Measurements from ENCODE around the gene ZNF200. TPM values are rescaled to one million over a fixed set of nuclear protein-coding genes. Genes with fewer than 3 reads are reported as not detected.
"Not testable (repeated sequence)": the region's sequence is repeated elsewhere in the genome, so short reads cannot be mapped to it uniquely, and the experiment has no call there.

The ZNF200 gene
- total RNA-seq, 1 donor from 2014 or later, result 5.0 TPM

DNA sequence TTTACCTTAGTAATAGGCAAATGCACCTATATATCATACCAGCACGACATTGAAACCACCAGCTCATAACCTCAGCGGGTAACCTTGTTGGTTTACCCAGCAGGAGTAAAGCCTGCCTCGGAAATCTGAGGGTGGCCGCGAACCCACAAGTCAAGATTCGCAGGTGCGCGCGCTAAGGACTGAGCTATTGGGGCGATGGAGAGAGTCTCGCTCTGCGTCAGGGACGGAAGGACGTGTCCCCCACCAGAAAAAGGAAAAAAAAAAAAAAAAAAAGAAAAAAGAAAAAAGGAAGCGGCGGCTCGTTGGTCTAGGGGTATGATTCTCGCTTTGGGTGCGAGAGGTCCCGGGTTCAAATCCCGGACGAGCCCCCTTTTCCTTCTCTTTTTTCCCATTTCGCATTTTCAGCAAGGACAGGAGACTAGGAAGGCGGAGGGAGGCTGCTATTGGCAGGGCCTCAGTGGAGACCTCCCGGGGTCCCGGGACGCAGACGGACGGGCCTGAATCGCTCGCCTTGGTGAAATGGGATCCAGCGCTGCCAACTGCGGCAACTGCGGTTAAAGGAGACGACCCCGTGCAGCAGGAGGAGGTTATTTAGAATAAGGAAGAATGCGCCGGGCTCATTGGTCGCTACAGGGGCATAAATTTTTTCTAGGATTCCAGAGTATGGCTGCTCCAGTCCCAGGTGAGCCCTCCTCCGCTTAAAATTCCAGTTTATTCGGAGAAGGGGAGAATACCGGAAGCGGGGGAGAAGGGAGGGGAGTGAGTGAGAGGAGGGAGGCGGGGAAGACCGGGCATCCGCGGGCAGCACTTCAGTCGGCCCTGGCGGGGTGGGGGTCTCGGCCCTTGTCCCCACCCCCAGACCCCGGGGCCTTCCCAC lies 46.9 kb downstream of the ZNF200 start, which contains the start of gene OR1F1:
Gene OR1F1, plus strand, starts transcription at position 407 of the 877 bp plus-strand sequence.
- H3K27me3 ChIP-seq (ENCODE audit: control insufficient read depth, insufficient read depth, low read length), result peaks cover 36% of the 10 kb centered on the region
- TF ChIP-seq, protein P1, sequence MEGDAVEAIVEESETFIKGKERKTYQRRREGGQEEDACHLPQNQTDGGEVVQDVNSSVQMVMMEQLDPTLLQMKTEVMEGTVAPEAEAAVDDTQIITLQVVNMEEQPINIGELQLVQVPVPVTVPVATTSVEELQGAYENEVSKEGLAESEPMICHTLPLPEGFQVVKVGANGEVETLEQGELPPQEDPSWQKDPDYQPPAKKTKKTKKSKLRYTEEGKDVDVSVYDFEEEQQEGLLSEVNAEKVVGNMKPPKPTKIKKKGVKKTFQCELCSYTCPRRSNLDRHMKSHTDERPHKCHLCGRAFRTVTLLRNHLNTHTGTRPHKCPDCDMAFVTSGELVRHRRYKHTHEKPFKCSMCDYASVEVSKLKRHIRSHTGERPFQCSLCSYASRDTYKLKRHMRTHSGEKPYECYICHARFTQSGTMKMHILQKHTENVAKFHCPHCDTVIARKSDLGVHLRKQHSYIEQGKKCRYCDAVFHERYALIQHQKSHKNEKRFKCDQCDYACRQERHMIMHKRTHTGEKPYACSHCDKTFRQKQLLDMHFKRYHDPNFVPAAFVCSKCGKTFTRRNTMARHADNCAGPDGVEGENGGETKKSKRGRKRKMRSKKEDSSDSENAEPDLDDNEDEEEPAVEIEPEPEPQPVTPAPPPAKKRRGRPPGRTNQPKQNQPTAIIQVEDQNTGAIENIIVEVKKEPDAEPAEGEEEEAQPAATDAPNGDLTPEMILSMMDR (IDR thresholded peaks at IDR 0.05; ENCODE audit: insufficient read depth, low read length, poor library complexity, severe bottlenecking), result no peak
- no peak for DNase-seq (ENCODE audit: low read depth)
- H3K4me3 ChIP-seq (ENCODE audit: low read depth, low read length), result peak within 1 kb of the TSS; percentile 52
- H3K36me3 ChIP-seq (ENCODE audit: control insufficient read depth, insufficient read depth, low read length), result no peaks in the 10 kb centered on the region

DNA sequence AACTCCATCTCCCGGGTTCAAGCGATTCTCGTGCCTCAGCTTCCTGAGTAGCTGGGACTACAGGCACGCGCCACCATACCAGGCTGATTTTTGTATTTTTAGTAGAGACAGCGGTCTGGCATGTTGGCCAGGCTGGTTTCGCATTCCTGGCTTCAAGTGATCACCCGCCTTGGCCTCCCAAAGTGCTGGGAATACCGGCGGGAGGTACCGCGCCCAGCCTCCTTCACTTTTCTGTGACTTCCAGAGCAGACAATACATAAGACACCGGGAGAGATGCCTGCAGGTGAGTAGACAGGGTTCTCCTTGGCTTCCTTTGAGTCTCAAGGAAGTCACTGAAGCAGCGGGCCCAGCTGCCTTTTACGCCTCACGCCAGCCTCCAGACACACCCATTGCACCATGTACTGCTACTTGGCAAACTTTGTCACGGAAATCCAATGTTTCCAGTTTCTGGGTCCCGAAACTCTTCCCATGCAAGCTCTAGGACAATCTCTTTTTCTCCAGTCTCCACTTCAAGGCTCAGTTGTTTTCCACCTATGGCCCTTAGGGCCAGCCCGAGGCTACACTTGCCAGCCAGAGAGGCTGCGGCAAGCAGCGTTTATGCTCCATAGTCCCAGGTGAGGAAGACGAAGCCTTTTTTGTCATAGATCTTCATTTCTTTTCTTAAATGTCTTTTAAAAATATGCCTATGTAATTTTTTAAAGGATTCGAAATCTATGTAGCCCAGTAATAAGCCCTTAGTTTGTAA lies 47.8 kb downstream of the ZNF200 start:
- TF ChIP-seq, protein P1 (IDR thresholded peaks at IDR 0.05; ENCODE audit: insufficient read depth, low read length, poor library complexity, severe bottlenecking), result no peak
- H3K4me3 ChIP-seq (ENCODE audit: low read depth, low read length), result no peak overlapping the region
- H3K36me3 ChIP-seq (ENCODE audit: control insufficient read depth, insufficient read depth, low read length), result no peaks in the 10 kb centered on the region
- H3K27me3 ChIP-seq (ENCODE audit: control insufficient read depth, insufficient read depth, low read length), result peaks cover 39% of the 10 kb centered on the region
- no peak for DNase-seq (ENCODE audit: low read depth)

DNA sequence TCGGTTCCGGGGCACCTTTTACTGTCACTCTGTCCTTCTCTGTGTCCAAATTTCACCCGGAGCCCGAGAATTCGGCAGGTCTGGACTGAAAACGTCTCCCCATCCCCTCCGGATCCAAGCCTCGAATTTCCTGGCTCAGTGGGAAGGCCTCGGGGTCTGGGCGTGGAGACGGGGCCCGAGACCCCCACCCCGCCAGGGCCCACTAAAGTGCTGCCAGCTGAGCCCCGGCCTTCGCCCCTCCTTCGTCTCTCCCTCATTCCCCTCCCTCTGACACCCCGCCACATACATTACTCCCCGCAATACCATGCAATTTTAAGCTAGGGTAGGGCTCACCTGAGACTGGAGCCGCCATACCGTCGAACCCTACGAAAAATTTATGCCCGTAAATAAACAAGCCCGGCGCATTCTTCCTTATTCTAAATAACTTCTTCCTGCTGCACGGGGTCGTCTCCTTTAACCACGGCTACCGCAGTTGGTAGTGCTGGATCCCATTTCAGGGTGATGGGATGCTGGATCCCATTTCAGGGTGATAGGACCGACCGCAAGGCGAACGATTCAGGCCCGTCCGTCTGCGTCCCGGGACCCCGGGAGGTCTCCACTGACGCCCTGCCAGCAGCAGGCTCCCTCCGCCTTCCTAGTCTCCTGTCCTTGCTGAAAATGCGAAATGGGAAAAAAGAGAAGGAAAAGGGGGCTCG lies 51.4 kb downstream of the ZNF200 start:
- Histone ChIP-seq H3K36me3 (ENCODE audit: control insufficient read depth, insufficient read depth, low read length) (no peaks in the 10 kb centered on the region), H3K27me3 (ENCODE audit: control insufficient read depth, insufficient read depth, low read length) (peaks cover 41% of the 10 kb centered on the region), H3K4me3 (ENCODE audit: low read depth, low read length) (peak overlapping the region; percentile 39)
- DNase-seq (ENCODE audit: low read depth), result no peak
- TF ChIP-seq, protein P1 (IDR thresholded peaks at IDR 0.05; ENCODE audit: insufficient read depth, low read length, poor library complexity, severe bottlenecking), result no peak

DNA sequence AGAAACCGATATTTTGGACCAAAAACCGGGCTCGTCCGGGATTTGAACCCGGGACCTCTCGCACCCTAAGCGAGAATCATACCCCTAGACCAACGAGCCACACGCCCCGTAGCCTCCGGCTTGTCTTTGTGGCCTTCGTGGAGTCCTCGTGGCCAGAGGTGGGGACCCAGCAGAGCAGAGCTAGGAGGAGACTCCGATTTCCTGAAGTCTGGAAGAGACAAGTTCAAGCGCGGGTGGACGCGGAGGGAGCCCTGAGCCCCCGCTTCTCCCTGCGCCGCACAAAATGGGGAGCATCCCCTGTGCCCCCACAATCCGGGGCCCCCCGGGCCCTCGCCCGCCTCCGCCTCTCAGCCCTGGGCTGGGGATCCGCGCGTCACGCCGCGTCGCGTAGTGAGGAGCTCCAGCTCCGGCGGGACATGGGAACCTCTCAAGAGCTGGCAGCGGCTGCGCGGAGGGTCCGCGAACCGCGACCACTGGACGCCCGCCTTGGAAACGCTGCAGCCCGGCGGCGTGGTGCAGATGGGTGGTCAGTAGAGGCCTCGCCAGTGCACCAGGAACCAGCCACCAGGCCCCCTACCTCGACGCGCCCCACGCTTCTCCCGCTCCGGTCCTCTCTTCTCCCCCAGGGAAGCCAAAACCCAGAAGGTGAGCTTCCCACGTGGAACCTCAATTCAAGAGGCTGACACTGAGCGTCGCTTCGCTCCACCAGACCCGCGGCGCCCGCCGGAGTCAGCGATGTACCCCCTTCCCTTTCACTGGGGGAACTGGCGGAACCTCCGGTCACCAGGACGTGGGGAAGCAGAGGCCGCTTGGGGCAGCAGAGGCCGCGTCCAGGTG lies 52.1 kb downstream of the ZNF200 start:
- Histone ChIP-seq H3K4me3 (ENCODE audit: low read depth, low read length) (peak overlapping the region; percentile 39), H3K27me3 (ENCODE audit: control insufficient read depth, insufficient read depth, low read length) (peaks cover 41% of the 10 kb centered on the region), H3K36me3 (ENCODE audit: control insufficient read depth, insufficient read depth, low read length) (no peaks in the 10 kb centered on the region)
- no peak for DNase-seq (ENCODE audit: low read depth)
- TF ChIP-seq, protein P1 (IDR thresholded peaks at IDR 0.05; ENCODE audit: insufficient read depth, low read length, poor library complexity, severe bottlenecking), result no peak

DNA sequence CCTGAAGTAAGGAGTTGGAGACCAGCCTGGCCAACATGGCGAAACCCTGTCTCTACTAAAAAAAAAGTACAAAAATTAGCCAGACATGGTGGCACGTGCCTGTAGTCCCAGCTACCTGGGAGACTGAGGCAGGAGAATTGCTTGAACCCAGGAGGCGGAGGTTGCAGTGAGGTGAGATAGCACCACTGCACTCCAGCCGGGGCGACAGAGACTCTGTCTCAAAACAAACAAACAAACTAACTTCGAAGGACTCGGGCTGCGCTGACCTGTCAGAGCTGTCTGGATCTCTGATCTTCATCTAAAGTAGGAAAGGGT lies 52.7 kb downstream of the ZNF200 start:
- not testable (repeated sequence) for H3K4me3 ChIP-seq (ENCODE audit: low read depth, low read length); H3K36me3 ChIP-seq (ENCODE audit: control insufficient read depth, insufficient read depth, low read length); DNase-seq (ENCODE audit: low read depth)
- peaks cover 43% of the 10 kb centered on the region for H3K27me3 ChIP-seq (ENCODE audit: control insufficient read depth, insufficient read depth, low read length)
